HepG2 (cell line): ENCODE measurements around the gene GNPDA1. TPM values are rescaled to one million over a fixed set of nuclear protein-coding genes. Genes with fewer than 3 reads are reported as not detected.
A peak's percentile ranks its signal among the peaks of the same experiment; 100 is the strongest.

Source experiments
- CEBPB ChIP-seq: IDR thresholded peaks from 2 replicates; pipeline ENCODE4 v1.6.1; 2011; ENCODE audit warnings: low read depth, low read length, improper control_type of control experiment, borderline replicate concordance
- HHEX ChIP-seq: IDR thresholded peaks from 2 replicates; pipeline ENCODE4 v1.6.1; 2016; ENCODE audit warnings: control low read depth
- IRF2 ChIP-seq: IDR thresholded peaks from 2 replicates; pipeline ENCODE4 v1.6.1; 2018; ENCODE audit warnings: missing genetic modification reagents, missing compliant biosample characterization
- PRDM15 ChIP-seq: sonication (generic); formaldehyde crosslinking; IDR thresholded peaks from 2 replicates; pipeline ENCODE4 v1.4.0; 2020; ENCODE audit warnings: missing genetic modification reagents
- ZHX1 ChIP-seq: sonication (generic); formaldehyde crosslinking; IDR thresholded peaks from 2 replicates; pipeline ENCODE4 v1.8.1; 2022; ENCODE audit warnings: low read depth, mild to moderate bottlenecking, missing genetic modification reagents
- ZNF451 ChIP-seq: sonication (generic); formaldehyde crosslinking; IDR thresholded peaks from 2 replicates; pipeline ENCODE4 v1.5.0; 2020; ENCODE audit warnings: mild to moderate bottlenecking, missing genetic modification reagents
- ZNF569 ChIP-seq: sonication (generic); formaldehyde crosslinking; IDR thresholded peaks from 2 replicates; pipeline ENCODE4 v1.5.0; 2020; ENCODE audit warnings: mild to moderate bottlenecking, missing genetic modification reagents, moderate library complexity, borderline replicate concordance
- ZNF776 ChIP-seq: sonication (generic); formaldehyde crosslinking; IDR thresholded peaks from 2 replicates; pipeline ENCODE4 v1.4.0; 2020; ENCODE audit warnings: mild to moderate bottlenecking, missing genetic modification reagents
- polyA plus RNA-seq, 8 experiments: library from polyadenylated mRNA; depleted of rRNA in 3 of 8; stranded (reverse) in 7 of 8; unstranded in 1 of 8; fragments of >200 nt; fragmentation: Illumina TruSeq in 4 of 8; extraction: Trizol in 4 of 8; gene quantifications; 2 replicates each; pipeline versions ENCODE4 v1.2.1 to v1.2.3, GENCODE V29; 2011 to 2016; ENCODE audit warnings: low read depth in 4 of 8, missing spikeins in 1 of 8, mixed read lengths in 1 of 8; ENCODE audit not compliant: insufficient read depth in 1 of 8
- total RNA-seq, 5 experiments: library from RNA; depleted of rRNA; stranded (reverse); fragments of >200 nt; fragmentation: Illumina TruSeq; extraction: Trizol; gene quantifications; 2 replicates each; pipeline ENCODE4 v1.2.3, GENCODE V29; 2016; ENCODE audit warnings: low read depth in 1 of 5
- TF ChIP-seq, protein P1 (sequence below): IDR thresholded peaks from 2 replicates; pipeline ENCODE4 v1.6.1; 2016; ENCODE audit warnings: missing biosample characterization, missing genetic modification reagents, low read depth
- TF ChIP-seq, protein P2 (sequence below): sonication (generic); formaldehyde crosslinking; conservative IDR thresholded peaks from 2 replicates; pipeline ENCODE4 v1.8.0; 2022; ENCODE audit warnings: missing genetic modification reagents
- TF ChIP-seq, protein P3 (sequence below): IDR thresholded peaks from 2 replicates; pipeline ENCODE4 v1.4.0; 2020; ENCODE audit warnings: mild to moderate bottlenecking, missing genetic modification reagents

GNPDA1 gene
- total and polyA plus RNA-seq, 2 of the 13 experiments (the other 11 are each of a cell fraction or from before 2014, with no cell fraction given) = 6.0 to 54.1 TPM

- TF ChIP-seq, protein P1, sequence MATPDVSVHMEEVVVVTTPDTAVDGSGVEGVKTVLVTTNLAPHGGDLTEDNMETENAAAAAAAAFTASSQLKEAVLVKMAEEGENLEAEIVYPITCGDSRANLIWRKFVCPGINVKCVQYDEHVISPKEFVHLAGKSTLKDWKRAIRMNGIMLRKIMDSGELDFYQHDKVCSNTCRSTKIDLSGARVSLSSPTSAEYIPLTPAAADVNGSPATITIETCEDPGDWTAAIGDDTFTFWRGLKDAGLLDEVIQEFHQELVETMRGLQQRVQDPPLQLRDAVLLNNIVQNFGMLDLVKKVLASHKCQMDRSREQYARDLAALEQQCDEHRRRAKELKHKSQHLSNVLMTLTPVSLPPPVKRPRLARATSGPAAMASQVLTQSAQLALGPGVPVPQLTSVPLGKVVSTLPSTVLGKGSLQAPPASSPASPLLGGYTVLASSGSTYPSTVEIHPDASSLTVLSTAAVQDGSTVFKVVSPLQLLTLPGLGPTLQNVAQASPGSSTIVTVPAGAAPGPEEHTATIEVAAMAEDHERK (CRISPR knock-in tag) = no peak
- TF ChIP-seq ZNF776 (CRISPR knock-in tag) (no peak), CEBPB (peak; percentile 28; the same call in 1 of the 2 replicates), PRDM15 (CRISPR knock-in tag) (no peak), ZNF569 (CRISPR knock-in tag) (no peak), ZNF451 (CRISPR knock-in tag) (no peak), ZHX1 (CRISPR knock-in tag) (0 out of 2 replicates have a peak, but pooled peaks have one; percentile 41), HHEX (CRISPR knock-in tag) (no peak), IRF2 (CRISPR knock-in tag) (no peak)
- TF ChIP-seq, protein P2, sequence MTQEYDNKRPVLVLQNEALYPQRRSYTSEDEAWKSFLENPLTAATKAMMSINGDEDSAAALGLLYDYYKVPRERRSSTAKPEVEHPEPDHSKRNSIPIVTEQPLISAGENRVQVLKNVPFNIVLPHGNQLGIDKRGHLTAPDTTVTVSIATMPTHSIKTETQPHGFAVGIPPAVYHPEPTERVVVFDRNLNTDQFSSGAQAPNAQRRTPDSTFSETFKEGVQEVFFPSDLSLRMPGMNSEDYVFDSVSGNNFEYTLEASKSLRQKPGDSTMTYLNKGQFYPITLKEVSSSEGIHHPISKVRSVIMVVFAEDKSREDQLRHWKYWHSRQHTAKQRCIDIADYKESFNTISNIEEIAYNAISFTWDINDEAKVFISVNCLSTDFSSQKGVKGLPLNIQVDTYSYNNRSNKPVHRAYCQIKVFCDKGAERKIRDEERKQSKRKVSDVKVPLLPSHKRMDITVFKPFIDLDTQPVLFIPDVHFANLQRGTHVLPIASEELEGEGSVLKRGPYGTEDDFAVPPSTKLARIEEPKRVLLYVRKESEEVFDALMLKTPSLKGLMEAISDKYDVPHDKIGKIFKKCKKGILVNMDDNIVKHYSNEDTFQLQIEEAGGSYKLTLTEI = no peak
- TF ChIP-seq, protein P3, sequence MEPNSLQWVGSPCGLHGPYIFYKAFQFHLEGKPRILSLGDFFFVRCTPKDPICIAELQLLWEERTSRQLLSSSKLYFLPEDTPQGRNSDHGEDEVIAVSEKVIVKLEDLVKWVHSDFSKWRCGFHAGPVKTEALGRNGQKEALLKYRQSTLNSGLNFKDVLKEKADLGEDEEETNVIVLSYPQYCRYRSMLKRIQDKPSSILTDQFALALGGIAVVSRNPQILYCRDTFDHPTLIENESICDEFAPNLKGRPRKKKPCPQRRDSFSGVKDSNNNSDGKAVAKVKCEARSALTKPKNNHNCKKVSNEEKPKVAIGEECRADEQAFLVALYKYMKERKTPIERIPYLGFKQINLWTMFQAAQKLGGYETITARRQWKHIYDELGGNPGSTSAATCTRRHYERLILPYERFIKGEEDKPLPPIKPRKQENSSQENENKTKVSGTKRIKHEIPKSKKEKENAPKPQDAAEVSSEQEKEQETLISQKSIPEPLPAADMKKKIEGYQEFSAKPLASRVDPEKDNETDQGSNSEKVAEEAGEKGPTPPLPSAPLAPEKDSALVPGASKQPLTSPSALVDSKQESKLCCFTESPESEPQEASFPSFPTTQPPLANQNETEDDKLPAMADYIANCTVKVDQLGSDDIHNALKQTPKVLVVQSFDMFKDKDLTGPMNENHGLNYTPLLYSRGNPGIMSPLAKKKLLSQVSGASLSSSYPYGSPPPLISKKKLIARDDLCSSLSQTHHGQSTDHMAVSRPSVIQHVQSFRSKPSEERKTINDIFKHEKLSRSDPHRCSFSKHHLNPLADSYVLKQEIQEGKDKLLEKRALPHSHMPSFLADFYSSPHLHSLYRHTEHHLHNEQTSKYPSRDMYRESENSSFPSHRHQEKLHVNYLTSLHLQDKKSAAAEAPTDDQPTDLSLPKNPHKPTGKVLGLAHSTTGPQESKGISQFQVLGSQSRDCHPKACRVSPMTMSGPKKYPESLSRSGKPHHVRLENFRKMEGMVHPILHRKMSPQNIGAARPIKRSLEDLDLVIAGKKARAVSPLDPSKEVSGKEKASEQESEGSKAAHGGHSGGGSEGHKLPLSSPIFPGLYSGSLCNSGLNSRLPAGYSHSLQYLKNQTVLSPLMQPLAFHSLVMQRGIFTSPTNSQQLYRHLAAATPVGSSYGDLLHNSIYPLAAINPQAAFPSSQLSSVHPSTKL = no peak
Measured at GRCh38 chr5:141966275-141966962, 46.4 kb downstream of the GNPDA1 start (continued).
